Posterior vena cava (tissue), 2 donors: ENCODE measurements around the gene SPEF2. TPM values are rescaled to one million over a fixed set of nuclear protein-coding genes. Genes with fewer than 3 reads are reported as not detected.
"Not testable (repeated sequence)": the region's sequence is repeated elsewhere in the genome, so short reads cannot be mapped to it uniquely, and the experiment has no call there.

Experiments used
- DNase-seq: peaks from one replicate; pipeline ENCODE4 v3.0.0-alpha.2; 2020; ENCODE audit warnings: low spot score
- intact Hi-C, 2 donors: fragments of 100-400 bp; cut with DNase I; formaldehyde crosslinking; loops; one replicate each; pipeline versions ENCODE4 v1.14.1 to v1.14.2; 2022 to 2023
- total RNA-seq, 2 donors: library from RNA; stranded (reverse); fragmentation: NEBNext Ultra II Directional; extraction: Animal tissue kit (Norgen Biotek cat#: 25700); gene quantifications; one replicate each; pipeline ENCODE4 v1.2.1, GENCODE V29; 2021
- donor health status: DM: yes; HTN: yes; CAD: no.
- donor health status: DM: yes; HTN: yes; CAD: no.

The SPEF2 gene
- total RNA-seq, 2 donors from 2014 or later: 4.8 to 6.1 TPM

DNA sequence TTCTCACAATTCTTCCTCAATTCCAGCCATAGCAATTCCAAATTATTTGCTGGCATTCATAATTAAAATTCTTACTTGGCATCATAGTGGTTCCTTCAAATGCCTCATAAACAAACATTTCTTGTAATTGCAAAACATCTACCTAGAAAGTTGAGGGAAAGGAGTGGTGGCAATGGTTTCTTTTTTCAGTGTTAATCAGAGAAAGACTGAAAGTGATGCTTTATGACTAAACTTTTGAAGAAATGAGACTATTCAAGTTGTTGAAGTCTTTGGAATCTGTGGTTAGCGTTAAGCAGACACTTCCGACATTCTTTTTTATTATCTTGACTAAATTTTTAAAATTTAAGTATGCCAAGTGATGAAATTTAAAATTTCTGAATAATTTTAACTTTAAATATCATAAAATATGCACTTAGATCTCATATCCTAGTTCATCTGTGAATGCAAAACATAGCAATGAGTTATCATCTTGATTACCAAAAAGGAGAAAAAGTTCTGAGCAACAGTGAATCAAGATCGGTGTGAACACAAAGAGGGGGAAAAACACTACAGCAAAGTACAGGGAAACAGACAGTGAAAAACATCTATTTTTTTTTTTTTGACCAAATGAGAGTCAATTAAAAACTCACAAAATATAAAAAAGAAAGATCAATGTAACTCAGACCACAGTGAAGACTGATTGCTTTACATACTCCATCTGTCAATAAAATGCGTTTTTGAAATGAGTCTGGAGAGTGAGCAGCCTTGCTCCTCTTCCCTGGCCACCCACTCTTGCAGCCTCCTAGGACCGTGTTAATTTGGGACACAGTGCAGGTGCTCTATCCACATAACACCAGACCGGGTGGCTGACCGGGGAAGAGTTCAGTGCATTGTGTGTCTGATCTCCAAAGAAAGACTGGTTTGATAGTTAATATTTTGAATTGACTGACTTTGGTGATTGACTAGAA lies 218.4 kb downstream of the SPEF2 start:
- no peak for DNase-seq
- intact Hi-C loops: no loop called here

DNA sequence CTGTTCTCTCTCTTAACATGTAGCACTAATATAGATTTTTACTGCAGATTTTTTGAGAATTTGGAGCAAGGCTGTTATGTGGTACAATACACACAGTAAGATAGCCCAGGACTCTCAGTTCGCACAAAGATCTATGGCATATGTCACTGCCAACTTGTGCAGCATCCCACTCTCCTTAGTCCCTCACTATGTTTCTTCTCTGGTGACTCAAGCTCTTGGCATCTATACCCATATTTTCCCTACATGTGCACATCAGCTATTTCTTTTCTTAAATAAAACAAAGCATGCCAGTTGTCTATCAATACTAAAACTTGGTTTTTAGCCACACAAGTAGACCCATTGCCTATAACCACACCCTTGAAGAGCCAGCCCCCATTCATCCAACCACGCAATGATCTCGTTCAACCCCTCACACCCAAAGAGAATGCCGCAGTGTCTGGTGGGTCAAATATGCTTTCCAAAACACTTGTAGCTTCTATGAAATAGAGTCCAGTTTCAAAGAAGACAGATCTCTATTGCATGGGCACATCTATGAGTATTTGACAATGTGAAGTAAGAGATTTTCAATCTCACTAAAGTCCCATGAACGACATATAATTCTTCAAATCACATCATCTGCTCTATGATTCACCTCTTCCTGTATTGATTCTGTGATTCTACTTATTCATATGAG lies 220.8 kb downstream of the SPEF2 start:
- intact Hi-C loops: no loop called here
- DNase-seq: no peak

- no peak for DNase-seq
- intact Hi-C loops: no loop called here
Observed at GRCh38 chr5:35842856-35843255, 225.2 kb downstream of the SPEF2 start.

GRCh38 chr5:35845508-35845907 lies 227.8 kb downstream of the SPEF2 start:
- DNase-seq, intact Hi-C loops: not testable (repeated sequence)

DNA sequence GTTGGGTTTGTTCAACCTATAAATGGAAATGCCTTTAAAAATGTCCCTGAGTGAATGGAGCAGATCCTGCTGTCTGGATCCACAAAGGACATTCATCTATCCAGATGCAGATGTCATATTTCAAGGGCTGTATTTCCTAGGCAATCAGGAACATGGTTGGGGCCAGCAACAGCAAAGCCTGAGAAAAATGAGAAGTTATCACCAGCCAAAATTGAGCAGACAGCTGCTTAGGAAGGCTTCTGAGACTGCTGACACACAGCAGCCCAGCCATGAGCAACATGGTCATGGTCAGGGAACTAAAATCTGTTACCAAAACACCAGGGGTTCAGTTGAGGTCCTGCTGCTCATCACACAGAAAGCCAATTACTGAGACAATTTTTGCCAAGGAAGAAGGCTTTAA lies 229.8 kb downstream of the SPEF2 start:
- intact Hi-C loops: no loop called here
- no peak for DNase-seq

- intact Hi-C loops: no loop called here
Observed at GRCh38 chr5:35847961-35848360, 230.3 kb downstream of the SPEF2 start.

DNA sequence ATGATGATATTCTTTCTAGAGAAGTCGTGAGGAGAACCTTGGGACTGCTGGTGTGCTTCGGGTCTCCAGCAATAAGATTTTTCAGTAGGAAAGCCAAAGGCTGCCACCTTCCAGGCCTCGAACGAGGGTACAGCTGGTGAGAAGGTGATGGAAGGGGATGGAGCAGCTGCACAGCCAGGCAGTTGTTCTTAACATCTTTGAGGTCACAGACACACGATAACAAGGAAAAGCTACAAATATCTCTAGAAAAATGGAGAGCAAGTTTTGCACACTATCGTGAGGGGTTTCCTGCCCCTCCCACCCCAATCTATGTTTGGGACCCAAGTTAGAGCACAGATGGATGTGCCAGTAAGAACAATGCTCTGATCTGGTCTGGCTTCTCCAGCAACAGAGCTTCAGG lies 232.2 kb downstream of the SPEF2 start:
- intact Hi-C loops: no loop called here
- no peak for DNase-seq

More at GRCh38 chr5:35847961-35848360, 230.3 kb downstream of the SPEF2 start:
- DNase-seq: no peak

GRCh38 chr5:35850967-35851680 lies 233.5 kb downstream of the SPEF2 start:
- intact Hi-C loops: no loop called here
- DNase-seq: no peak

GRCh38 chr5:35852084-35852734 lies 234.5 kb downstream of the SPEF2 start:
- DNase-seq: no peak
- intact Hi-C loops: no loop called here

- no peak for DNase-seq
- intact Hi-C loops: no loop called here
Observed at GRCh38 chr5:35852773-35853172, 235.1 kb downstream of the SPEF2 start.

GRCh38 chr5:35853631-35854030 lies 236.0 kb downstream of the SPEF2 start:
- DNase-seq: no peak
- intact Hi-C loops: no loop called here

- intact Hi-C loops: no loop called here
- DNase-seq: no peak
Observed at GRCh38 chr5:35854248-35854647, 236.6 kb downstream of the SPEF2 start.

DNA sequence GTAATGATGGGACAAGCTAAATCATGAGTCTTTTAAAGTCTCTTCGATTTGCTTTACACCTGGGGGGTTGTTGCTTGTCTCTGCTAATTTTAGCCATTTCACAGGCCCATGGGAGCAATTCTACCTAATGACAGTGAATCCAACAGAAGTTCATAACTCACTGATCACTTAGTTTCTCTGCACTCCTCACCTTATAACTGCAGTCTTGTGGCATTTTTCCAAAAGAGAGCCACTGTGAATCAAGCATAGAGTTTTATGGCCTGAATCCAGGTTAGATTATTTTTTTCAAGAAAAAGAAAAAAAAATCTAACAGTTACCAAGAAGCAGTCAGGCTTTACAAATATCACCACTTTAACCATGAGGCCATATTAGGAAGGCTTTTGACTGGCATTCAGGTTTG lies 237.5 kb downstream of the SPEF2 start:
- no peak for DNase-seq
- intact Hi-C loops: no loop called here

DNA sequence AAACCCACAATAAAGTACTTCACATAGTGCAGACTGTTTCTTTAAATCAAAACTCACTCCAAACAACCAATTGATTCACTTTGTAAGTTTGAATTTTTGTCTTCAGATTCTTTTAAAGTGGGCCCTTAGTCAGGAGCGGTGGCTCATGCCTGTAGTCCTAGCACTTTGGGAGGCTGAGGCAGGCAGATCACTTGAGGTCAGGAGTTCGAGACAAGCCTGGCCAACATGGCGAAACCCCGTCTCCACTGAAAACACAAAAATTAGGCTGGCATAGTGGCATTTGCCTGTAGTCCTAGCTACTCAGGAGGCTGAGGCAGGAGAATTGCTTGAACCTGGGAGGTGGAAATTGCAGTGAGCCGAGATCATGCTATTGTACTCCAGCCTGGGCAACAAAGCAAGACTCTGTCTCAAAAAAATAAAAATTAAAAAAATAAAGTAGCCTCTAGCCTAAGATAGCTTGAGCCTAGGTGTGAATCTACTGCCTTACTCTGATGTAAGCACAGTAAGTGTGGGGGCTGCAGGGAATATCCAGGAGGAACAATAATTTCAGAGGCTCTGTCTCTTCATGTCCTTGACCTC lies 238.6 kb downstream of the SPEF2 start:
- intact Hi-C loops, DNase-seq: not testable (repeated sequence)

DNA sequence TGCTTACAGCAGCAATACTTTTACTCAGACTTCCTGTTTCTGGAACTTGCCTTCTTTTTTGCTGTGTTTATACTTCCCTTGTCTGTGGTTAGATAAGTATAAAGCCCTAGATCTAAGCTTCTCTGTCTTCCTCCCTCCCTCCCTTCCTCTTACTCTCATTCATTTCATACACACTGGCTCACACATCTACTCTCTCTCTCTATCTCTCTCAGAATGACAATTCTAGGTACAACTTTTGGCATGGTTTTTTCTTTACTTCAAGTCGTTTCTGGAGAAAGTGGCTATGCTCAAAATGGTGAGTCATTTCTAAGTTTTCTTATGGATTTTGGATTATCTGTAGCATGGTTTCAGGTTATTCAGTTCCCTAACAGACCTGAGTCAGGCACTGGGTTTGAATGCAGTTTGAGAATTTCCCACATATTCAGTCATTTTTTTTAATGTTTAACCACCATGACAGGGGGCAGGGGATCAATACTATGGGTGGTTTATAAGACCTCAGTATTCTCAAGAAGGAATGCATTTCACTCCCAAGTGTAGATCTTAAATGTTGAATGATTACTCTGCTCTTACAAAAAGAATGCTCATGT lies 239.2 kb downstream of the SPEF2 start, which contains the start of gene IL7R:
Gene IL7R (plus strand): TSS at position 127 of the 587 bp plus-strand sequence. CDS start 87 bp downstream, at position 214.
- intact Hi-C loops: no loop called here
- no peak for DNase-seq

GRCh38 chr5:35857606-35858205 lies 240.0 kb downstream of the SPEF2 start:
- DNase-seq: no peak
- intact Hi-C loops: no loop called here

DNA sequence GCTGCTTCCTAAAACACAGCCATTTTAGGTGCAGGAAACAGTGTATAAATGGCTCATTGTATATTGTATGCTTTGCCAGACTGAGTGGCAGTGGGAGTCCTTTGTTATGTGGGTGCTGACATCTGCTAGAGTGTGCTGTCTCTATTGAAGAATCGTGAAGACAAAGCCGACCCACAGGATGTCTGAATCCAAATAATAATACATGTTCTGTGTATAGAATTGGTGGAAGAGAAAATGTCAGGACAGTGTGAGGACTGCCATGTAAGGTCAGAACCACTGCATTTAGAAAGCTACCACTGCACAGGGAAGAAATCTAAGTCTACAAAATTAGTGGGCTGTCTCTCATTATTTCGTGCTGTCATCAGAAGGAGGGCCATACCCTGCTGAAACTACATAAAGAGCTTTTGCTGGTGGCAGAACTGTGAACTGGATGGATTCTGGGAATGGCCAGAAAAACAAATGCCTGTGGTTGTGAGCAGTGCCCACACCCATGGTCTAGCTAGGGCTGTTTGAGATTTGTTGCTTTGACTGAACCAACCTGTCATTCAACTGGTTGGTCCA lies 241.5 kb downstream of the SPEF2 start:
- intact Hi-C loops: no loop called here
- DNase-seq: no peak

- intact Hi-C loops: no loop called here
- DNase-seq: no peak
Observed at GRCh38 chr5:35860686-35861085, 243.0 kb downstream of the SPEF2 start.
